Endothelial cell of umbilical vein (primary cell): Measurements from ENCODE around the gene PI4K2B. TPM values are rescaled to one million over a fixed set of nuclear protein-coding genes. Genes with fewer than 3 reads are reported as not detected.

Experiments used
- BruUV-seq: library from RNA; stranded (reverse); fragments of 400-500 nt; replicated peaks from 2 replicates; lab custom pipeline; 2021; lab: Mats Ljungman, UMichigan
- CTCF ChIA-PET: fragments of 300-600, 350-600 bp; sonication (Branson Sonifier 250); formaldehyde crosslinking; loops from one replicate; lab custom pipeline; 2021; ENCODE audit warnings: antibody characterized with exemption, inconsistent platforms; lab: Charles Lee
- POLR2A ChIA-PET: fragments of 300-600, 350-600 bp; sonication (Branson Sonifier 250); formaldehyde crosslinking; loops from one replicate; lab custom pipeline; 2021; ENCODE audit warnings: antibody characterized with exemption, inconsistent platforms; lab: Charles Lee
- DNase-seq: peaks from one replicate; pipeline ENCODE4 v3.0.0-alpha.2; 2011; ENCODE audit warnings: low read depth, low spot score
- FAIRE-seq: peaks from 2 replicates; lab custom pipeline; 2011; peaks lifted over from hg19 to GRCh38; lab: Jason Lieb, UNC
- H2AFZ ChIP-seq: 2 replicates; pipeline ENCODE4 v1.6.0; 2012; ENCODE audit warnings: low read depth, low read length, control low read depth, inconsistent platforms
- H3K27ac ChIP-seq: 2 replicates; pipeline ENCODE4 v1.5.1; 2011; ENCODE audit warnings: low read depth, mild to moderate bottlenecking, control low read depth, low read length, moderate library complexity; ENCODE audit not compliant: insufficient read depth
- H3K27me3 ChIP-seq, 2 experiments: 2 replicates each; pipeline versions ENCODE4 v1.6.0 to v1.6.1; 2011; ENCODE audit warnings: low read length in 2 of 2, mixed read lengths in 1 of 2; ENCODE audit not compliant: control insufficient read depth in 2 of 2, insufficient read depth in 2 of 2
- H3K36me3 ChIP-seq, 2 experiments: 2 replicates in 1 of 2; 3 replicates in 1 of 2; pipeline ENCODE4 v1.5.1; 2011; ENCODE audit warnings: low read length in 2 of 2, mild to moderate bottlenecking in 1 of 2, moderate library complexity in 1 of 2; ENCODE audit not compliant: control insufficient read depth in 2 of 2, insufficient read depth in 2 of 2; ENCODE audit errors: extremely low read depth in 1 of 2
- H3K4me1 ChIP-seq: 3 replicates; pipeline ENCODE4 v1.5.1; 2011; ENCODE audit warnings: mild to moderate bottlenecking, low read length; ENCODE audit not compliant: control insufficient read depth, insufficient read depth; ENCODE audit errors: extremely low read depth
- H3K4me2 ChIP-seq: 2 replicates; pipeline ENCODE4 v1.6.1; 2011; ENCODE audit warnings: low read length, control low read depth, mixed read lengths; ENCODE audit not compliant: insufficient read depth
- H3K4me3 ChIP-seq, 3 experiments: fragments of 200-600 bp in 1 of 3; sonication (generic), shearing (Covaris generic) in 1 of 3; replicated peaks in 1 of 3; 2 replicates each; pipeline ENCODE4 v1.5.1; 2011 to 2016; ENCODE audit warnings: control low read depth in 3 of 3, low read length in 3 of 3, mild to moderate bottlenecking in 2 of 3, inconsistent platforms in 1 of 3, low read depth in 1 of 3, moderate library complexity in 1 of 3; ENCODE audit not compliant: insufficient read depth in 1 of 3
- H3K79me2 ChIP-seq: 2 replicates; pipeline ENCODE4 v1.6.0; 2012; ENCODE audit warnings: low read length, inconsistent platforms; ENCODE audit not compliant: control insufficient read depth, insufficient read depth
- H3K9ac ChIP-seq: replicated peaks from 2 replicates; pipeline ENCODE3; 2011; ENCODE audit warnings: low read length, control low read depth; ENCODE audit not compliant: insufficient read depth; ENCODE audit errors: extremely low read depth
- H3K9me1 ChIP-seq: replicated peaks from 3 replicates; pipeline ENCODE4 v1.6.0; 2011; ENCODE audit warnings: mild to moderate bottlenecking, low read length; ENCODE audit not compliant: control insufficient read depth, insufficient read depth; ENCODE audit errors: extremely low read depth
- H3K9me3 ChIP-seq: replicated peaks from 2 replicates; pipeline ENCODE4 v1.5.1; 2012; ENCODE audit warnings: low read length, inconsistent platforms; ENCODE audit not compliant: control insufficient read depth, insufficient read depth
- H4K20me1 ChIP-seq: replicated peaks from 2 replicates; pipeline ENCODE3; 2011; ENCODE audit warnings: mild to moderate bottlenecking, low read length; ENCODE audit not compliant: control insufficient read depth, insufficient read depth; ENCODE audit errors: extremely low read depth
- EZH2 ChIP-seq: IDR thresholded peaks from 2 replicates; pipeline ENCODE4 v1.6.1; 2012; ENCODE audit warnings: borderline replicate concordance, low read depth, mild to moderate bottlenecking, moderate library complexity, low read length, inconsistent platforms; ENCODE audit not compliant: severe bottlenecking
- FOS ChIP-seq: IDR thresholded peaks from 2 replicates; pipeline ENCODE4 v1.6.1; 2011; ENCODE audit warnings: mild to moderate bottlenecking, low read length, moderate library complexity, borderline replicate concordance; ENCODE audit not compliant: insufficient read depth
- GATA2 ChIP-seq: IDR thresholded peaks from 2 replicates; pipeline ENCODE4 v1.7.0; 2011; ENCODE audit warnings: low read depth, mild to moderate bottlenecking, moderate library complexity, mixed read lengths, low read length; ENCODE audit not compliant: insufficient read length, insufficient read depth
- JUN ChIP-seq: IDR thresholded peaks from 2 replicates; pipeline ENCODE4 v1.6.1; 2011; ENCODE audit warnings: borderline replicate concordance, low read depth; ENCODE audit not compliant: insufficient read length, insufficient read depth
- MAX ChIP-seq: IDR thresholded peaks from 2 replicates; pipeline ENCODE4 v1.6.1; 2011; ENCODE audit not compliant: insufficient read depth, insufficient read length
- MYC ChIP-seq: IDR thresholded peaks from one replicate; pipeline ENCODE4 v1.6.1; 2011; ENCODE audit warnings: mild to moderate bottlenecking, low read depth, low read length
- POLR2A ChIP-seq: IDR thresholded peaks from 2 replicates; pipeline ENCODE4 v1.6.1; 2012; ENCODE audit warnings: low read depth, mild to moderate bottlenecking, control low read depth, low read length
- POLR2AphosphoS5 ChIP-seq: IDR thresholded peaks from 2 replicates; pipeline ENCODE4 v1.6.1; 2012; ENCODE audit warnings: low read depth, mild to moderate bottlenecking, control low read depth, low read length, moderate library complexity; ENCODE audit not compliant: insufficient read depth
- dilution Hi-C: fragments of 300-500 bp; cut with MboI; formaldehyde crosslinking; loops from one replicate; pipeline ENCODE4 v1.15.0; 2019; ENCODE audit warnings: low sequenced_read_pairs; ENCODE audit not compliant: extremely low pct_ligation_motif_present
- intact Hi-C: fragments of 100-400 bp; cut with micrococcal nuclease; formaldehyde crosslinking; loops from one replicate; pipeline ENCODE4 v1.10.0; 2022
- polyA plus RNA-seq, 4 experiments: library from polyadenylated mRNA; depleted of rRNA in 3 of 4; stranded (reverse) in 3 of 4; unstranded in 1 of 4; fragments of >200 nt; gene quantifications; 2 replicates each; pipeline versions ENCODE4 v1.2.1 to v1.2.3, GENCODE V29; 2011 to 2012; ENCODE audit warnings: missing spikeins in 1 of 4
- total RNA-seq: library from RNA; stranded (reverse); gene quantifications from 2 replicates; pipeline ENCODE4 v1.2.3, GENCODE V29; 2021
- TF ChIP-seq, protein P1 (sequence below), 2 donors: IDR thresholded peaks; 1 replicate in 1 of 2; 2 replicates in 1 of 2; pipeline ENCODE4 v1.5.1; 2011; ENCODE audit warnings: low read length in 2 of 2, mild to moderate bottlenecking in 2 of 2, moderate library complexity in 2 of 2, control low read depth in 1 of 2, inconsistent platforms in 1 of 2, low read depth in 1 of 2; ENCODE audit not compliant: insufficient read depth in 1 of 2; ENCODE audit errors: extremely low read depth in 1 of 2

PI4K2B gene
- total and polyA plus RNA-seq, 2 donors (not counting 3 experiments of a cell fraction or from before 2014, with no cell fraction given): 3.5 to 19.3 TPM

DNA sequence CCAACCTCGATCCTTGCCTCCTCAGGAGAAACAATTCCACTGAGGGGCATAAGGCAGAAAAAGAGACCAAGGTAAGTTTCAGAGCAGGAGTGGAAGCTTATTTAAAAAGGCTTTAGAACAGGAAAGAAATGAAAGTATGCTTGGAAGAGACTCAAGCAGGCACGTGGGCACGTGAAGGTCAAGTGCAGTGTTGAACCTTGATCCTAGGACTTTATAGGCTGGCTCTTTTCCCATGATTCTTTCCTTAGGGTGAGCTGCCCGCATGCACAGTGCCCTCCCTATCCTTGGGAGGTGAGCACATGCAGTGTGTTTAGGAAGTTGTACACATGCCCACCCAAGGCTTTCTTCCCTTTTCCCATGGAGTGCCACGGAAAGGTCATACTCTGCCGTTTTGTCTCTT is 4.0 kb upstream of the PI4K2B start:
- DNase-seq: no peak
- dilution Hi-C loops: no loop called here
- ChIA-PET CTCF (no interaction called here), POLR2A (no interaction called here)
- intact Hi-C loops: loop anchor here (5.0 kb wide), 2 partner anchors 137 to 238 kb away; no protein-coding TSS in a partner anchor
- H3K4me3 ChIP-seq: no peak overlapping the region
- H3K4me2 ChIP-seq: no peak overlapping the region
- no peaks in the 10 kb centered on the region for H3K9me1 ChIP-seq
- peaks cover 2 to 5% of the 10 kb centered on the region in 2 experiments for H3K27me3 ChIP-seq
- BruUV-seq: no TSS peak
- no peaks in the 10 kb centered on the region for H3K9me3 ChIP-seq
- no peak for FAIRE-seq
- H2AFZ ChIP-seq: no peak overlapping the region
- no peaks in the 10 kb centered on the region for H3K36me3 ChIP-seq
- H3K9ac ChIP-seq: no peak overlapping the region
- H3K4me1 ChIP-seq: no peaks in the 10 kb centered on the region
- H3K27ac ChIP-seq: no peak overlapping the region
- no peaks in the 10 kb centered on the region for H3K79me2 ChIP-seq
- H4K20me1 ChIP-seq: no peaks in the 10 kb centered on the region
- TF ChIP-seq JUN: no peak
- TF ChIP-seq EZH2: no peak
- no peak for TF ChIP-seq MYC
- TF ChIP-seq GATA2: no peak
- TF ChIP-seq MAX: no peak
- no peak for TF ChIP-seq POLR2A
- no peak for TF ChIP-seq FOS
- TF ChIP-seq POLR2AphosphoS5: no peak
- TF ChIP-seq, protein P1, sequence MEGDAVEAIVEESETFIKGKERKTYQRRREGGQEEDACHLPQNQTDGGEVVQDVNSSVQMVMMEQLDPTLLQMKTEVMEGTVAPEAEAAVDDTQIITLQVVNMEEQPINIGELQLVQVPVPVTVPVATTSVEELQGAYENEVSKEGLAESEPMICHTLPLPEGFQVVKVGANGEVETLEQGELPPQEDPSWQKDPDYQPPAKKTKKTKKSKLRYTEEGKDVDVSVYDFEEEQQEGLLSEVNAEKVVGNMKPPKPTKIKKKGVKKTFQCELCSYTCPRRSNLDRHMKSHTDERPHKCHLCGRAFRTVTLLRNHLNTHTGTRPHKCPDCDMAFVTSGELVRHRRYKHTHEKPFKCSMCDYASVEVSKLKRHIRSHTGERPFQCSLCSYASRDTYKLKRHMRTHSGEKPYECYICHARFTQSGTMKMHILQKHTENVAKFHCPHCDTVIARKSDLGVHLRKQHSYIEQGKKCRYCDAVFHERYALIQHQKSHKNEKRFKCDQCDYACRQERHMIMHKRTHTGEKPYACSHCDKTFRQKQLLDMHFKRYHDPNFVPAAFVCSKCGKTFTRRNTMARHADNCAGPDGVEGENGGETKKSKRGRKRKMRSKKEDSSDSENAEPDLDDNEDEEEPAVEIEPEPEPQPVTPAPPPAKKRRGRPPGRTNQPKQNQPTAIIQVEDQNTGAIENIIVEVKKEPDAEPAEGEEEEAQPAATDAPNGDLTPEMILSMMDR (IDR thresholded peaks at IDR 0.05; ENCODE audit: extremely low read depth in 1 of 2, insufficient read depth in 1 of 2, low read depth in 1 of 2, low read length in 2 of 2): no peak
